GM21367 (cell line): ENCODE measurements around the gene PI16.

ENCODE experiments used
- ATAC-seq: cut with Tn5 transposase; IDR thresholded peaks from one replicate; pipeline ENCODE4 v1.9.1; 2021; ENCODE audit not compliant: unreplicated experiment

The PI16 gene

DNA sequence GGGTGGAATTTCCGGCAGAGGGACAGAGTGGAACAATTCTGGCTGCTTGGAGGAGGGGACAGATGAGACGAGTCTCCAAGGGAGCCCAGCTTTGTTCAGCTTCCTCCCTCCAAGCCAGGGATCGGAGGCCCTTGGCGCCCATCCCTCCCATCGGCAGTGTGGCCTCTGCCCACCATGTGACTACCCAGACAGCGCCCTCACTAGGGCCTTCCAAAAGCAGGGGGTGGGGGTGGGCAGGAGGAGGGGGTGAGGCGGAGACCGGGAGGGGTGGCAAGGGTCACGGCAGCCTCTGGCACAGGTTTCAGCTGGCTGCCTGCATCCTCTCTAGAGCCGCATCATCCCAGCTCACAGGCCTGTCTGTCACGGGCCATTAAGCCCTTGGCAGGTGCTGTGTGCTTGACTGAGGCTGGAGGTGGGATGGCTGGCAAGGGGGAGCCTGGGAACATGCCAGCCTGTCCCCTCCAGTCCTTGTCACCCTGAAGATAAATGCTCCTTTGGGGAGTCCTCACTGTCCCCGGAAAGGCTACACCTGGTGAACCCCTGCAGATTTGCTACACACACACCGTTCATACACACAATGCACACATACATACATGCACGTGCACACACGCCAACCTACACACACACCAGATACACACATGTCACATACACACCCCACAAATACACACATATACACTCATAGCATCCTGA is 44.7 kb downstream of the PI16 start:
- ATAC-seq, result no peak

DNA sequence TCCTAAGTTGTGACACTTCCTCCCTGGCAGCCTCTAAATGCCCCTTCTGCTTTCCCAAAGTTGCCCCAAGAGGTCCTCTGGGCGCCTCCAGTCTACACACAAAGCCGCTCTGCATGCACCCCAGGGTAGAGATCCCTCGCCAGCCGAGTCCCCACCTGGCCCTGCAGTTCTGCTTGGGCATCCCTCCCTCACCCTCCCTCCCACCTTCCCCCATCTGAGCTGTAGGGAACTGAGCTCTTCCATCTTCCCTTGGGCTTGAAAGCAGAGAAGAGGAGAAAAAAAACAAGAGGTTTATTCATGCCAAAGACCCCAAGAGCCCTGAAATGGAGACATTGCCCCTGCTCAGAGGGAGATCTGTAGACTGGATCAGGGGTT is 45.2 kb downstream of the PI16 start:
- ATAC-seq, result no peak

DNA sequence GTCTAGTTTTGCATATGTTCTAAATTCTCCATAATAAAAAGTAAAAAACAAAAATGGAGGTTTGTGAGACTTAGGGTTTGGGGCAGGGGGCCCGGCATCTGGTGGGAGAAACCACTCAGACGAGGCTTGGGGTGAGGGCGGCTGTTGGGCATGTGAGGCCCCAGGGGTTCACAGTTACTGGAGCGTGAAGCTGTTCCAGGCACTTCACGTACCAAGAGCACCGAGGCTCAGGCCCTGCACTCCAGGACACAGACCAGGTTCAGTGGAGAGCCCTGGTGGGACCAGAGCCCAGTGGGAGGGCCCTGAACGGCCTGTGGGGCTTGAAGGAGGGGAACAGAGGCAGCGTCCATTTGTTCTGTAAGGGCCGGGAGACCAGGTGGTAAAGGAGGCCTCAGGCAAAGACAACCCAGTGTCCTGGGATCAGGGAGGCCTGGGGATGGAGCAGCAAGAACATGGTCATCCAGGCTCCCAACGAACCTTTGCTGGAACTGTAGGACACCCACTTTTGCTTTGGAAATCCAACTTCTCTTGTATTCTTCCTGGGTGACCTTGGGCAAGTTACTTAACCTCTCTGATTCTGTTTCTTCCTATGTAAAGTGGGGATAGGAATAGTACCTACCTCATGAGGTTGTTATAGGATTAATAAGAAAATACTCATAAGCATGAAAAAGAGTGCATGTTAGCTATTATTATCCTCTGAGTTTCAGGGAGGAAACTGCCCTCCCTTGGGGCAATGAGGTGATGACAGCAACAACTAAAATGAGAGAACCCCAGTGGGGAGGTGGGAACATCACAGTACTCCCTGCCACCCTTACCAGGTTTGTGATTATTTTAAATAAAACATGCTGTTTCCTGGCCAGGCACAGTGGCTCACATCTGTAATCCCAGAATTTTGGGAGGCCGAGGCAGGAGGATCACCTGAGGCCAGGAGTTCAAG is 49.8 kb downstream of the PI16 start:
- ATAC-seq, result no peak

DNA sequence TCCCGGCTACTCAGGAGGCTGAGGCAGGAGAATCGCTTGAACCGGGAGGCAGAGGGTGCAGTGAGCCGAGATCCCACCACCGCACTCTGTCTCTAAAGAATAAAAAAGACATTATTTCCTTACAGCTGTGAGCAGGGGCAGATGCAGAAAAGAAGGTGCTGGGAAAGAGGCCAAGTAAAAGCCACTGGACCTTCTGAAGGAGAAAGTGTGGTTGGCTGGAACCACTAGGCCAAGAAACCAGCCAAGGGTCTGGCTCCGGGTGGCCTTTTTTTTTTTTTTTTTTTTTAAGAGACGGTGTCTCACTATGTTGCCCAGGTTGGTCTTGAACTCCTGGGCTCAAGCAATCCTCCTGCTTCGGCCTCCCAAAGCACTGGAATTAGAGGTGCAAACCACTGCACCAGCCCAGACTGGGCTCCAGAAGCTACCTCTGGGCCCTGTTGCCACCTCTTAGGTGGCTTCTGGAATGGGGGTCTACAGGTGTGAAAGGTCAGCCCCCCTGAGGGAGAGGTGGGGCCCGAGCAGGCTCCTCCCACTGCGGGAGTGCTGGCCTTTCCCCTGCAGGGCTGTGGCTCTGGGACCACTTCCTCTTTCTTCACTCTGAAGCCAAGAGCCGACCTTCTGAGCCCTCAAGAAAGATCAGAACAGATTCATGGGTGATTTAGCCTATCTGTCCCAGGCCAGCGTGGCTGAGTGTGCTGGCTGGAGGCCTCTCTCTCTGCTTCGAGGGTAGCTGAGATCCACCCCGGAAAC is 50.7 kb downstream of the PI16 start, which contains the start of gene FGD2:
Gene FGD2, plus strand, starts transcription at position 595 of the 750 bp plus-strand sequence. CDS start 163 bp downstream, outside the sequence.
- ATAC-seq, result peak; percentile 51

DNA sequence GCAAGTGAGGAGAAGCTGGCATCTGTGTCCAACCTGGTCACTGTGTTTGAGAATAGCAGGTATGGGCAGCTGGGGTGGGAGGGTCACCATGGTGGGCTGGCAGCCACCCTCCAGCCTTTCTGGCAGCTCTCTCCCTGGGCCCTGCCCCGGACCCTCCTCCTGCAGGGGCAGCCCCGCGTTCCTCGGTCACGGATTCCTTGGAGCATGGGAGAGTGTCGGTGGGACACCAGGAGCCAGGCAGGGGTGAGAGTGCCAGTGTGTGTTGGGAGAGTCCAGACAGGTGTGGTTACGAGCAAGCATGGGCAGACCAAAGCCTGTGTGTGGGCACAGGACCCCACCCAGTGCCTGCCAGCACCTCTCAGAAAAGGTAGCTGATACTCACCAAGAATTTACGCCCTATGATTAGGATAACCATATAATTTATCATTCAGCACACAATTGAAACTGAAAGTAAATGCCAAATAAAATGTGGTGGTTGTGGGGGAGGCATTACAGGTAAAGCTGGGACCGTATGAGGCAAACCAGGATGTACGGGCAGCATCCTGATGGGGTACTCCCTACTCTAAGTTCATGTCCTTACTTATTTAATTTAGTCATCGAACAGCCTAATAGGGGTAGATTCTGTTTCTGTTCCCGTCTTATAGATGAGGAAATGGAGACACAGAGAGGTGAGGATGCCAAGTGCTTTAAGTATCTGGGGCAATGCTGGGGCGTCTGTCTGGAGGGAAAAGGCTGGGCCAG is 51.5 kb downstream of the PI16 start:
- no peak for ATAC-seq

DNA sequence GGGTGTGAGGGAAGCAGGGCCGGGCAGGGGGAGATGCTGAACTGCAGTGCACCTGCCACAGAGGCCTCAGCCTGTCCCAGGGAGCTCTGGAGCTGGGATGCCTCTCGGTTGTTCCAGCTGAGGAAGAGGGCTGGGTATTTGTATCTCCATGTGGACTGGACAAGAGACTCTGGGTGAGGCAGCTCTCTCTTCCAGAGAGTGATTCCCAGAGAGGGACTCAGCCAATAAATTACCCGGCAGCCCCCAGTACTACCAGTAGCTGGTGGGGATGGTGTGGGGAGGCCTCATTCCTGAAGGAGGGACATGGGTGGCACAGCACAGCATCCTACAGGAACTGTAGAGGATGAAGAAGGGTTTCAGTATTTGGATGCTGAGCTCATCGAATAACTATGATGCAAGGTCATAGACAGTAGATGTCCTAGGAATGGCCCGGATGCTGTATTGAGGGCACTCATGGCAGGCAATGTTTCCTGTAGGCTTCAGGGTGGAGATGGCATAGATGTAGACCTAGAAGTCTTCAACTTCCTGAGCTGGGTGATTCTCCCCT is 52.3 kb downstream of the PI16 start:
- ATAC-seq, result no peak

DNA sequence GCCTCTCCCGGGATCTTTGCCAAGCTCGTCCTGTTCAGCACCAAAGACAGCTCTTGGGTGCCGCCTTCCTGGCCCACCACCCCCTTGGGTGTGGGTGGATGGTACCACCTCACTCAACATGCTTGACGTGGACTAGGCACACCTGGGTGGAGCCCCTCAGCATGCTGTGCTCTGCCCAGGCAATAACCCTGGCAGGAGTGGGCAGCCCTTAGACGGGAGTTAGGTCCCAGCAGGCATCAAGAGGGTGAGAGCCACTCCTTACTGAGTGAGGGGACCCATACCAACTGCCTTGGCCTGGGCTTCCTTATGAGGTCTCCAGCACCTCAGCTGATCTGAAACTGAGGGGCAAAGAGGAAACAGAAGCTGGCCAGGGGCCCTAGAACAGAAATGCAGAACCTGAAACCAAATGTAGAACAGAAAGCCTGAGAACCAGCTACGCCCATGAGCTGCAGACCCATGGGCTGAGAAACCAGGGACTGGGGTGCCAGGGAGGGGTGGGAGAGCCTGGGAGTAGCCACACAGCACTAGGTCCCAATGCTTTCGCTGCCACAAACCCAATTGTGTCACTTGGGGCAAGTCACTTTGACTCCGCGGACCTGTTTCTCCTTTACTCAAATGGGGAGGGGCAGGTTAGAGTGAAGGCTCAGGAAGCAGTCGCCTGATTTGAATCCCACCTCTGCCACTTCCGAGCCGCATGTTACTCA is 53.0 kb downstream of the PI16 start:
- ATAC-seq, result peak; percentile 29

DNA sequence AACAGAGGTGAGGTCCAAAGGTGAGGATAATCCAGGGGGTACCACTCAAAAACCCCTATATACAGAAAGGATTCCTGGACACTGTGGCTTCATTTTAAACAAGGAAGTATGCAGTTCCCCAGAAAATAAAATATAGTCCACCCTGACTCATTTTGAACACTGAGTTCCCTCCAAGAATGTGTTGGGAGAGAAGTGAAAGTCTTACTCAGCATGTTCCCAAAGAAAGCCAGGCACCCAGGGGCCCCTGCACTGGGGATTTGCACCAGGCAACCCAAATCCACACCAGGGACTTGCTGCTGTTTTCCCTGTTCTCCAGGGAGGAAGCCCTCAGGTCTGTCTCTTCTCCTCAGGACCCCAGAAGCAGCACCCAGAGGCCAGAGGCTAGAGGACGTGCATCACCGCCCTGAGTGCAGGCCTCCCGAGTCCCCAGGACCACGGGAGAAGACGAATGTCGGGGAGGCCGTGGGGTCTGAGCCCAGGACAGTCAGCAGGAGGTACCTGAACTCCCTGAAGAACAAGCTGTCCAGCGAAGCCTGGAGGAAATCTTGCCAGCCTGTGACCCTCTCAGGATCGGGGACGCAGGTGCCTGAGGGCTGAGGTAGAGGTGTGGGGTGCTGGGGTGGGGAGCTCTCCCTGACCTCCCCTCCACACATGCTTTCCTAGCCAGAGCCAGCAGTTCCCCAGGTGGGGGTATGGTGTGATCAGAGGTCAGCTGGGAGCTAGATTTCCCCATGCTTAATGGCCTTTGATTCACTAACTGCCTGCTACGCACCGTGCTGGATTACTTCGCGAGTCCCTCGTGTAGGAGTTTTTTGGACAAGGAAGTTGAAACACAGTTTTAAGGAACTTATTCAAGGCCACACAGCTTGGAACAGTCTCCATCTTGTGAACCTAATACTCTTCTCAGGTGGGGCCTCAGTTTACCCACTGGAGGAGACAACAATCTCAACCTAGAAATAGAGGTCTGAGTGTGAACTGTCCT is 54.2 kb downstream of the PI16 start:
- no peak for ATAC-seq

DNA sequence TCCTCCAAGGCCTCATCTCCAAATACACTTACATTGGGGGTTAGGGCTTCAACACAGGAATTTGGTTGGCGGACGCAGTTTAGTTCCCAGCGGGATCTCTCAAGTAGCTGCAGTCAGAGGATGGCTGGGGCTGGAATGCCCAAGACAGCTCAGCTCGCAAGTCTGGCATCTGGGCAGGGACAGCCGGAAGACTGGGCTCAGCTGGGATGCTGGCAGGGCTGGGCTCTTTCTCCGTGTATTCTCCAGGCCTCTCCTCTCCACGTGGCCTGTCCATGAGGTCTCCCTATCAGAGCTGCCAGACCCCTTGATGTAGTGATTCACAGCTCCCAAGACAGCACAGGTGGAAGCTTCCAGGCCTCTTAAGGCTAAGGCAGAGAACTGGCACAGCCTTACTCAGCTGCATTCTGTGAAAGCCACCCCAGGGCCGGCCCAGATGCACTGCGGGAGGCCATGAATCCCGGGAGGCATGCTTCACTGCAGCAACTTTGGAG is 55.9 kb downstream of the PI16 start:
- ATAC-seq, result no peak

DNA sequence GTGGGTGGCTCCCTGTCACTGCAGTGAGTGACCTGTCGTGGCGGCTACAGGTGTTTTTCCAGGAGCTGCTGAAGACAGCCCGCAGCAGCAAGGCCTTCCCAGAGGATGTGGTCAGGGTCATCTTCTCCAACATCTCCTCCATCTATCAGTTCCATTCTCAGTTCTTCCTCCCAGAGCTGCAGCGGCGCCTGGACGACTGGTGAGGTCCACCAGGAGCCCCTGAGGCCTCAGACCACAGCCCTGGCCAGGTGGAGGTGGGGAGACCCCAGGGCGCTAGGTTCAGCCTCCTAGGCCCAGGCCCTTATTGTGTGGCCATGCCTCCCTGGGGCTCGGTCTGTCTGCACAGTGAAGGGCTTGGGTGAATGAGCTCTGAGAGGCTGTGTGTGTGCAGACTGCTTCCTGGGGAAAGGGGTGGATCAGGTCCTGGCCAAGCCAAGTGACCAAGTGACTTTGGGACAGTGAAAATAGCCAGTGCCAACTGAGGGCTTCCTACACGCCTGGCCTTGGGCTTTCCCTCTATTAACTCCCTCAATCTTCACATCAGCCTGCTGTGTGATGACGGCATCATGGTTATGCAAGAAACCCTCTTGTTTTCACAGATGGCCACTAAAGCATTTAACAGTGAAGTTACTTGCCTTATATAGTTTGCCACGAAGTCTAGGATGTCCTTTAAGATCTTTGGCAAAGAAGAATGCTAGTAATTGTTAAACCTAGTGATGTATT is 57.3 kb downstream of the PI16 start:
- ATAC-seq, result no peak

DNA sequence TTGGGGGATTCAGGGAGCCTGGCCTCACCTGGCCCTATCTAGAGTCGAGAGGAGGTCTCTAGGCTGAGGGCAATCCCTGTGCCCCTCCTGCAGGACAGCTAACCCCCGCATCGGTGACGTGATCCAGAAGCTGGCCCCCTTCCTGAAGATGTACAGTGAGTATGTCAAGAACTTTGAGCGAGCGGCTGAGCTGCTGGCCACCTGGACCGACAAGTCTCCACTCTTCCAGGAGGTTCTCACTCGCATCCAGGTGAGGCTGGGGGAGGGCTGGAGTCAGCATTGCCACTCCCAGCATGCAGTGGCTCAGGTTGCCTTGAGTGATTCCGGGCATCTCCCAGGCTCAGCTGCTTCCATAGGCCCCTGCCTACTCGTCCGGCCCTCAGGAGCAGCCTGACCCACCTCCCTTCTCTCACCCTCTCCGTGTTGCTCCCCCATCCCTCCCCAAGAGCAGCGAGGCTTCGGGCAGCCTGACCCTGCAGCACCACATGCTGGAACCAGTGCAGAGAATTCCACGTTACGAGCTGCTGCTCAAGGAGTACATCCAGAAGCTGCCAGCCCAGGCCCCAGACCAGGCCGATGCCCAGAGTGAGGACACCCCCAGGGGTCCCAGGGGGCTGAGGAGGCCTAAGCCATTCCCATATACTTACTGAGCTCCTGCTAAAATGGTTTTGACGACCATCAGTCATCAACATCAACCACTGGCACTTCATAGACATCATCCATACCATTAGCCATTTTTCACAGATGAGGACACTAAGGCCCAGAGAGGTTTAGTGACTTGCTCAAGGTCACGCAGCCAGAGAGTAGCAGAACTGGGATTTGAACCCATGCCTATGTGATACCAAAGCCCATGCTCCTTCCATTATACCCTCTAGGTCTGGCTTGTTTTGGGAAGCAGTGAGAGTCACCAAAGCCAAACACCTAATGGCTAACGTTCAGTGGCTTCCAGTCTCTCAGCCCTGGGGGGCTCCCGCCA is 59.3 kb downstream of the PI16 start:
- no peak for ATAC-seq
